Muscle of arm (tissue), 12 donors: ENCODE measurements around the gene COX6B2. TPM values are rescaled to one million over a fixed set of nuclear protein-coding genes. Genes with fewer than 3 reads are reported as not detected.
A peak's percentile ranks its signal among the peaks of the same experiment; 100 is the strongest.
"Not testable (repeated sequence)": the region's sequence is repeated elsewhere in the genome, so short reads cannot be mapped to it uniquely, and the experiment has no call there.

Experiments used
- DNase-seq: peaks from one replicate; pipeline ENCODE4 v3.0.0-alpha.2; 2013
- polyA plus RNA-seq, 12 donors: library from polyadenylated mRNA; unstranded; fragments of 120-200 nt; gene quantifications; one replicate each; pipeline ENCODE4 v1.2.1, GENCODE V29; 2013; ENCODE audit not compliant: insufficient read length in 12 of 12

Gene COX6B2
- polyA plus RNA-seq, 12 donors, result 0.07 to 18.3 (median 0.50) TPM; not detected in 6

- DNase-seq, result no peak
These were observed 12.7 kb downstream of the COX6B2 start for GRCh38 chr19:55341595-55342531.

- DNase-seq, result peak; percentile 72
These were observed 13.3 kb downstream of the COX6B2 start for GRCh38 chr19:55341171-55341588.

GRCh38 chr19:55340784-55341147 lies 13.8 kb downstream of the COX6B2 start:
- no peak for DNase-seq

GRCh38 chr19:55339889-55340783 lies 14.4 kb downstream of the COX6B2 start:
- no peak for DNase-seq

- DNase-seq, result peak; percentile 100
These were observed 15.2 kb downstream of the COX6B2 start, which contains the start of gene KMT5C for GRCh38 chr19:55339105-55339888. TSS of gene KMT5C (plus strand) at chr19:55339876. CDS start at chr19:55341937, 2,061 bp downstream.

GRCh38 chr19:55336101-55336500 lies 18.4 kb downstream of the COX6B2 start:
- no peak for DNase-seq

GRCh38 chr19:55333870-55334269 lies 20.6 kb downstream of the COX6B2 start:
- DNase-seq, result no peak

- not testable (repeated sequence) for DNase-seq
These were observed 24.7 kb downstream of the COX6B2 start for GRCh38 chr19:55329791-55330190.

GRCh38 chr19:55328774-55329318 lies 25.7 kb downstream of the COX6B2 start:
- not testable (repeated sequence) for DNase-seq

GRCh38 chr19:55325172-55325571 lies 29.3 kb downstream of the COX6B2 start, which contains the start of gene TMEM150B:
TSS of gene TMEM150B (minus strand) at chr19:55325341. CDS start at chr19:55321036, 4,305 bp downstream.
- DNase-seq, result no peak

- DNase-seq, result no peak
These were observed 29.9 kb downstream of the COX6B2 start for GRCh38 chr19:55324662-55325061.

GRCh38 chr19:55322204-55322885 lies 32.2 kb downstream of the COX6B2 start:
- no peak for DNase-seq

- no peak for DNase-seq
These were observed 32.9 kb downstream of the COX6B2 start for GRCh38 chr19:55321466-55322137.

GRCh38 chr19:55320844-55321419 lies 33.6 kb downstream of the COX6B2 start:
- DNase-seq, result no peak

- DNase-seq, result no peak
These were observed 34.7 kb downstream of the COX6B2 start for GRCh38 chr19:55319785-55320184.

- no peak for DNase-seq
These were observed 37.9 kb downstream of the COX6B2 start for GRCh38 chr19:55316646-55317045.

GRCh38 chr19:55315956-55316525 lies 38.5 kb downstream of the COX6B2 start:
- DNase-seq, result no peak

- no peak for DNase-seq
These were observed 40.1 kb downstream of the COX6B2 start for GRCh38 chr19:55314396-55314795.
